Measurements from ENCODE around the gene SLC25A38. TPM values are rescaled to one million over a fixed set of nuclear protein-coding genes. Genes with fewer than 3 reads are reported as not detected.
"Not testable (repeated sequence)": the region's sequence is repeated elsewhere in the genome, so short reads cannot be mapped to it uniquely, and the experiment has no call there.

SLC25A38 gene
- total RNA-seq: 33.1 and 34.5 TPM in 2 replicates

- intact Hi-C loops (cut with micrococcal nuclease): loop anchor here (1.0 to 10.0 kb wide), 7 partner anchors 22 to 928 kb away; partner anchors contain the start of genes ACVR2B and SCN11A
Measured at GRCh38 chr3:39383045-39383880, at the start of gene SLC25A38. TSS of gene SLC25A38 (plus strand) at chr3:39383370. CDS start at chr3:39383725, 355 bp downstream.

GRCh38 chr3:39333607-39334006 is 49.6 kb upstream of the SLC25A38 start:
- intact Hi-C loops (cut with micrococcal nuclease): loop anchor here (2.0 kb wide), 1 partner anchor 13 kb away; no protein-coding TSS in a partner anchor

GRCh38 chr3:39334205-39334604 is 49.0 kb upstream of the SLC25A38 start:
- intact Hi-C loops (cut with micrococcal nuclease): no loop called here

GRCh38 chr3:39338201-39338600 is 45.0 kb upstream of the SLC25A38 start:
- intact Hi-C loops (cut with micrococcal nuclease): no loop called here

- intact Hi-C loops (cut with micrococcal nuclease): no loop called here
Measured at GRCh38 chr3:39339086-39339485, 44.1 kb upstream of the SLC25A38 start.

- intact Hi-C loops (cut with micrococcal nuclease): no loop called here
Measured at GRCh38 chr3:39343076-39343717, 40.0 kb upstream of the SLC25A38 start.

GRCh38 chr3:39343760-39344159 is 39.4 kb upstream of the SLC25A38 start:
- intact Hi-C loops (cut with micrococcal nuclease): no loop called here

GRCh38 chr3:39344746-39345344 is 38.3 kb upstream of the SLC25A38 start:
- intact Hi-C loops (cut with micrococcal nuclease): no loop called here

- intact Hi-C loops (cut with micrococcal nuclease): loop anchor here (1.0 to 2.0 kb wide), 2 partner anchors 11 to 14 kb away; no protein-coding TSS in a partner anchor
Measured at GRCh38 chr3:39346785-39347585, 36.2 kb upstream of the SLC25A38 start.

GRCh38 chr3:39347586-39347876 is 35.6 kb upstream of the SLC25A38 start:
- intact Hi-C loops (cut with micrococcal nuclease): loop anchor here (2.0 kb wide), 1 partner anchor 15 kb away; no protein-coding TSS in a partner anchor

- intact Hi-C loops (cut with micrococcal nuclease): no loop called here
Measured at GRCh38 chr3:39349080-39349479, 34.1 kb upstream of the SLC25A38 start.

GRCh38 chr3:39350714-39351113 is 32.5 kb upstream of the SLC25A38 start:
- intact Hi-C loops (cut with micrococcal nuclease): no loop called here

GRCh38 chr3:39351134-39351533 is 32.0 kb upstream of the SLC25A38 start:
- intact Hi-C loops (cut with micrococcal nuclease): not testable (repeated sequence)

GRCh38 chr3:39353168-39353927 is 29.8 kb upstream of the SLC25A38 start:
- intact Hi-C loops (cut with micrococcal nuclease): not testable (repeated sequence)

- intact Hi-C loops (cut with micrococcal nuclease): loop anchor here (1.0 kb wide), 1 partner anchor 12 kb away; no protein-coding TSS in a partner anchor
Measured at GRCh38 chr3:39358333-39358732, 24.8 kb upstream of the SLC25A38 start.

GRCh38 chr3:39361252-39361927 is 21.8 kb upstream of the SLC25A38 start:
- intact Hi-C loops (cut with micrococcal nuclease): loop anchor here (1.0 to 5.0 kb wide), 8 partner anchors 17 to 309 kb away; partner anchors contain the start of genes RPSA, SCN11A, SLC25A38 and WDR48

GRCh38 chr3:39362192-39362591 is 21.0 kb upstream of the SLC25A38 start:
- intact Hi-C loops (cut with micrococcal nuclease): loop anchor here (5.0 kb wide), 2 partner anchors 70 to 310 kb away; partner anchors contain the start of genes SCN11A and WDR48

- intact Hi-C loops (cut with micrococcal nuclease): loop anchor here (5.0 kb wide), 2 partner anchors 71 to 311 kb away; partner anchors contain the start of genes SCN11A and WDR48
Measured at GRCh38 chr3:39362812-39363211, 20.4 kb upstream of the SLC25A38 start.

GRCh38 chr3:39370450-39370849 is 12.7 kb upstream of the SLC25A38 start:
- intact Hi-C loops (cut with micrococcal nuclease): not testable (repeated sequence)
